GM23248 (cell line): ENCODE results near the gene ESR2. TPM values are rescaled to one million over a fixed set of nuclear protein-coding genes. Genes with fewer than 3 reads are reported as not detected.

Source experiments
- DNase-seq: peaks from one replicate; pipeline ENCODE4 v3.0.0-alpha.2; 2015
- H2AFZ ChIP-seq: fragments of 200-600 bp; sonication (generic); 2 replicates; pipeline ENCODE4 v1.6.1; 2016; ENCODE audit warnings: antibody characterized with exemption
- H3F3A ChIP-seq: fragments of 200-600 bp; sonication (generic); 2 replicates; pipeline ENCODE4 v1.6.1; 2016; ENCODE audit warnings: mild to moderate bottlenecking, antibody characterized with exemption, mixed run types; ENCODE audit not compliant: insufficient read depth
- H3K27ac ChIP-seq: fragments of 200-600 bp; sonication (generic); 2 replicates; pipeline ENCODE4 v1.5.1; 2016; ENCODE audit warnings: mild to moderate bottlenecking
- H3K27me3 ChIP-seq: fragments of 200-600 bp; sonication (generic); replicated peaks from 2 replicates; pipeline ENCODE4 v1.6.1; 2016; ENCODE audit warnings: mild to moderate bottlenecking; ENCODE audit not compliant: insufficient read depth
- H3K36me3 ChIP-seq: fragments of 200-600 bp; sonication (generic); 2 replicates; pipeline ENCODE4 v1.6.1; 2016; ENCODE audit warnings: low read depth, mild to moderate bottlenecking
- H3K4me1 ChIP-seq: fragments of 200-600 bp; sonication (generic); 2 replicates; pipeline ENCODE4 v1.6.1; 2016; ENCODE audit warnings: mild to moderate bottlenecking; ENCODE audit not compliant: insufficient read depth
- H3K4me2 ChIP-seq: fragments of 200-600 bp; sonication (generic); one replicate; pipeline ENCODE4 v1.6.1; 2016; ENCODE audit warnings: mild to moderate bottlenecking; ENCODE audit not compliant: unreplicated experiment
- H3K4me3 ChIP-seq: fragments of 200-600 bp; sonication (generic); 2 replicates; pipeline ENCODE4 v1.5.1; 2016; ENCODE audit warnings: mild to moderate bottlenecking
- H3K79me2 ChIP-seq: fragments of 200-600 bp; sonication (generic); 2 replicates; pipeline ENCODE4 v1.6.1; 2016; ENCODE audit warnings: mild to moderate bottlenecking; ENCODE audit not compliant: insufficient read depth
- H3K9ac ChIP-seq: fragments of 200-600 bp; sonication (generic); 2 replicates; pipeline ENCODE4 v1.6.1; 2016; ENCODE audit warnings: mild to moderate bottlenecking
- H3K9me2 ChIP-seq: fragments of 200-600 bp; sonication (generic); 2 replicates; pipeline ENCODE4 v1.6.1; 2016; ENCODE audit warnings: mixed run types, mild to moderate bottlenecking, moderate library complexity; ENCODE audit not compliant: insufficient read depth
- H3K9me3 ChIP-seq: fragments of 200-600 bp; sonication (generic); one replicate; pipeline ENCODE4 v1.6.1; 2017; ENCODE audit warnings: low read depth
- H4K20me1 ChIP-seq: fragments of 200-600 bp; sonication (generic); 2 replicates; pipeline ENCODE4 v1.6.0; 2016; ENCODE audit not compliant: insufficient read depth
- EZH2 ChIP-seq: fragments of 200-600 bp; sonication (generic); IDR thresholded peaks from 2 replicates; pipeline ENCODE4 v1.6.1; 2018; ENCODE audit warnings: antibody characterized with exemption, mild to moderate bottlenecking; ENCODE audit not compliant: insufficient read depth, poor library complexity, severe bottlenecking
- EZH2phosphoT487 ChIP-seq: fragments of 200-600 bp; sonication (generic); IDR thresholded peaks from 2 replicates; pipeline ENCODE4 v1.6.1; 2018; ENCODE audit warnings: antibody characterized with exemption, moderate library complexity, mild to moderate bottlenecking, low read depth; ENCODE audit not compliant: insufficient read depth
- WGBS, 2 experiments: methylation state at CpG; one replicate each; pipeline ENCODE4 v1.1.6; 2015 to 2017; ENCODE audit warnings: low lambda C conversion rate in 2 of 2, low coverage in 1 of 2; ENCODE audit errors: missing lambda C conversion rate in 2 of 2; 5-methylcytosine and 5-hydroxymethylcytosine counted together
- in situ Hi-C: fragments of 300-500 bp; cut with MboI; formaldehyde crosslinking; loops from 2 replicates; pipeline ENCODE4 v1.15.0; 2020
- polyA plus RNA-seq: library from polyadenylated mRNA; unstranded; fragments of >200 nt; fragmentation: Nextera tagmentation; extraction: Ambion mirVana; gene quantifications from 2 replicates; pipeline ENCODE4 v1.2.1, GENCODE V29; 2016
- total RNA-seq: library from RNA; depleted of rRNA; stranded (reverse); fragments of >200 nt; shearing (Covaris generic); gene quantifications from 2 replicates; pipeline ENCODE4 v1.2.3, GENCODE V29; 2014

Gene ESR2
- total and polyA plus RNA-seq, 2 experiments from 2014 or later, result not detected

- Histone ChIP-seq H3K79me2 (no peaks in the 10 kb centered on the region), H3K27ac (no peak overlapping the region), H3K9ac (no peak overlapping the region), H2AFZ (no peak overlapping the region), H3F3A (no peaks in the 10 kb centered on the region), H3K4me3 (no peak overlapping the region), H3K4me2 (no peak overlapping the region), H3K27me3 (no peaks in the 10 kb centered on the region), H3K36me3 (no peaks in the 10 kb centered on the region), H3K4me1 (no peaks in the 10 kb centered on the region), H3K9me2 (no peaks in the 10 kb centered on the region), H4K20me1 (no peaks in the 10 kb centered on the region), H3K9me3 (no peaks in the 10 kb centered on the region)
- 92 to 93% methylated on average over 14 of the region's 14 CpGs for WGBS, 2 experiments
- DNase-seq, result no peak
- in situ Hi-C loops, result no loop called here
- TF ChIP-seq EZH2 (no peak), EZH2phosphoT487 (no peak)
Observed at GRCh38 chr14:64221391-64222003, 72.7 kb downstream of the ESR2 start.

- Histone ChIP-seq H3K9me3 (no peaks in the 10 kb centered on the region), H3K4me2 (no peak overlapping the region), H3K4me3 (no peak overlapping the region), H3K36me3 (no peaks in the 10 kb centered on the region), H3K9ac (no peak overlapping the region), H3K79me2 (no peaks in the 10 kb centered on the region), H2AFZ (no peak overlapping the region), H3K4me1 (no peaks in the 10 kb centered on the region), H3K27ac (no peak overlapping the region), H3F3A (no peaks in the 10 kb centered on the region), H3K9me2 (no peaks in the 10 kb centered on the region), H3K27me3 (no peaks in the 10 kb centered on the region), H4K20me1 (no peaks in the 10 kb centered on the region)
- WGBS, 2 experiments, result 82 to 89% methylated on average over 14 of the region's 14 CpGs
- in situ Hi-C loops, result no loop called here
- DNase-seq, result no peak
- no peak for TF ChIP-seq EZH2phosphoT487
- no peak for TF ChIP-seq EZH2
Observed at GRCh38 chr14:64220466-64220865, 73.7 kb downstream of the ESR2 start.

- H3K79me2 ChIP-seq, result no peaks in the 10 kb centered on the region
- no peaks in the 10 kb centered on the region for H3K9me3 ChIP-seq
- H3F3A ChIP-seq, result no peaks in the 10 kb centered on the region
- no peaks in the 10 kb centered on the region for H3K9me2 ChIP-seq
- no peak overlapping the region for H3K4me3 ChIP-seq
- no peaks in the 10 kb centered on the region for H3K36me3 ChIP-seq
- 96 to 98% methylated on average over 4 of the region's 4 CpGs for WGBS, 2 experiments
- H3K27me3 ChIP-seq, result no peaks in the 10 kb centered on the region
- in situ Hi-C loops, result no loop called here
- H3K4me2 ChIP-seq, result no peak overlapping the region
- H3K27ac ChIP-seq, result no peak overlapping the region
- no peak for DNase-seq
- no peak overlapping the region for H2AFZ ChIP-seq
- H3K4me1 ChIP-seq, result no peaks in the 10 kb centered on the region
- TF ChIP-seq EZH2phosphoT487, result no peak
- TF ChIP-seq EZH2, result no peak
- H4K20me1 ChIP-seq, result no peaks in the 10 kb centered on the region
- H3K9ac ChIP-seq, result no peak overlapping the region
Observed at GRCh38 chr14:64220056-64220455, 74.1 kb downstream of the ESR2 start.

- Histone ChIP-seq H3K36me3 (no peaks in the 10 kb centered on the region), H3K4me3 (no peak overlapping the region), H4K20me1 (no peaks in the 10 kb centered on the region), H3F3A (no peaks in the 10 kb centered on the region), H3K9ac (no peak overlapping the region), H3K4me1 (no peaks in the 10 kb centered on the region), H3K79me2 (no peaks in the 10 kb centered on the region), H3K4me2 (no peak overlapping the region), H3K9me3 (no peaks in the 10 kb centered on the region), H2AFZ (no peak overlapping the region), H3K9me2 (no peaks in the 10 kb centered on the region), H3K27ac (no peak overlapping the region), H3K27me3 (no peaks in the 10 kb centered on the region)
- 92 to 93% methylated on average over 15 of the region's 15 CpGs for WGBS, 2 experiments
- no peak for TF ChIP-seq EZH2
- TF ChIP-seq EZH2phosphoT487, result no peak
- DNase-seq, result no peak
- in situ Hi-C loops, result no loop called here
Observed at GRCh38 chr14:64218344-64219240, 75.6 kb downstream of the ESR2 start.
